ENCODE data around the gene ALG2.
"Not testable (repeated sequence)": the region's sequence is repeated elsewhere in the genome, so short reads cannot be mapped to it uniquely, and the experiment has no call there.

The ALG2 gene

DNA sequence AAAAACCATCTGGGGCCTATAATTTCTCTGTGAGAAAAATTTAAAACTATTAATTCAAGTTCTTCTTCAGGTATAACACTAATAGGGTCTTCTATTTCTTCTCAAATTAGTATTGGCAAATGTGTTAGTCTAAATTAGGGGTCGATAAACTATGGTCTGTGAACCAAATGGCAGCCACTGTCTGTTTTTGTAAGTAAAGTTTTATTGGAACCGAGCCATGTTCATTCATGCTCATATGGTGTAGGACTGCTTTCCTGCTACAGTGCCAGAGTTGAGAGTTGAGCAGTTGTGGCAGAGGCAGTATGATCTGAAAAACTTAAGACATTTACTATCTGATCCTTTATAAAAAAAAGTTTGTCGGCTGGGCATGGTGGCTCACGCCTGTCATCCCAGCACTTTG lies 29.4 kb upstream of the ALG2 start:
- no peaks in the 10 kb centered on the region for H3K27me3 Mint-ChIP-seq (ENCODE audit: low read depth)
- no peak overlapping the region for H3K4me3 Mint-ChIP-seq
- peaks cover 2% of the 10 kb centered on the region for H3K36me3 Mint-ChIP-seq (ENCODE audit: low read depth)
- no peak overlapping the region for H3K27ac Mint-ChIP-seq
- peaks cover 4% of the 10 kb centered on the region for H3K9me3 Mint-ChIP-seq
- peaks cover 27% of the 10 kb centered on the region for H3K4me1 Mint-ChIP-seq (ENCODE audit: low read depth)

DNA sequence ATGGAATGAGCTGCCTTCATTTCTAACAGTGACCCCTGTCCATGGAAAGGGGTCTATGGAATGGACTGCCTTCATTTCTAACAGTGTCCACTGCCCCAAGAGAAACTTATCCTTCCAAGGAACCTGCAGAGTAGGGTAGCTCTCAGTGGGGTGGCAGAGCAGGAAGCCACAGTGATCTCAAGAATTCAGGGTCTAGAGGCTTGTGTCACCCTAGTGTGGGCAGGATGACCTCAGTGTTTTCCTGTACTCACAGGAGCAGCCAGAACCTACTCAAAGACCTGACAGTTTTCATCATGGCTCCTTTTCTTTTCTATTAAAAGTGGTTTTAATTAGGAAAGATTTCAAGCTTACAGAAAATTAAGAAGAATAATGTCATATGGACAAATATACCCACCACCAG lies 27.9 kb upstream of the ALG2 start:
- H3K36me3 Mint-ChIP-seq (ENCODE audit: low read depth), result peaks cover 2% of the 10 kb centered on the region
- H3K4me3 Mint-ChIP-seq, result no peak overlapping the region
- H3K27me3 Mint-ChIP-seq (ENCODE audit: low read depth), result no peaks in the 10 kb centered on the region
- H3K4me1 Mint-ChIP-seq (ENCODE audit: low read depth), result peaks cover 26% of the 10 kb centered on the region
- H3K27ac Mint-ChIP-seq, result peak overlapping the region; percentile 43
- peaks cover 4% of the 10 kb centered on the region for H3K9me3 Mint-ChIP-seq

DNA sequence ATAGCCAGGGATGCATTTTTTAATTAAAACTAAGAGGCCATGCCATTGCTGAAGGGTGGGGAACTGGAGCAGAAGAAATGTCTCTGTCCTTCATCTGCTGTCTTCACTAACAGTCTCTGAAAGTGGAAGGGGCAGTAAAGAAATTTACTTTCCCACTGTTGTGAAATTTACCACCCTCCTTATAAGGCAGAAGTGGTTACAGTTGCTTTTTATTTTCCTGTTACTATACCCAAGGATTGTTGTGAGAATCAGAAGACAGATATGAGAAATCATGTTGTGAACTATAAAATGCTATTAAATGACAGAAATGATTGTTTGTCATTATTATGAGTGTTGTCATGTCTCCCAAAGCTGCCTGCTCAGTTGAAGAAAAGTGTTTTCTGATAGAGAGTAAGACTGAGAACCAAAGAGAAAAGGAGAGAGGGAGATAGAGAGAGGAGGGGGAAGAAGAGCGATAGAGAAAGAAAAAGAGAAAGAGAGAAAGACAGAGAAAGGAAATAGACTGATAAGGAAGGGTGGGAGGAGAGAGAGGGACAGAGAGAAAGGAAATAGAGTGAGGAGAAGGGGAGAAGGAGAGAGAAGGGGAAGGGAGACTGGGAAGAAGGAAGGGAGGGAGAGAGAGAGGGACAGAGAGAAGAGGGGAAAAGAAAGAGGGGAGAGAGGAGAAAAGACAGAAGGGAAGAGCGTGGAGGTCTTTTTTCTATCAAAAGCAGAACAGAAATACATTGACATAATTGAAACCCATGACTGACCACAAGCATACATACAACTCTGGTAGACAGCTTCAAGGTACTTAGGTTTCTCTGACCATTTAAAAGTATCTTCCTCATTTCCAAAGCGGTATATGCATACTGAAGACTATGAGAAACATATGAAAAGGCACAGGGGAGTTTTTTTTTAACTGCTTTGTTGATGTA lies 22.9 kb upstream of the ALG2 start:
- H3K9me3 Mint-ChIP-seq, result peaks cover 4% of the 10 kb centered on the region
- no peak overlapping the region for H3K4me3 Mint-ChIP-seq
- H3K27me3 Mint-ChIP-seq (ENCODE audit: low read depth), result no peaks in the 10 kb centered on the region
- peak overlapping the region; percentile 0 for H3K27ac Mint-ChIP-seq
- peaks cover 11% of the 10 kb centered on the region for H3K4me1 Mint-ChIP-seq (ENCODE audit: low read depth)
- H3K36me3 Mint-ChIP-seq (ENCODE audit: low read depth), result peaks cover 19% of the 10 kb centered on the region

DNA sequence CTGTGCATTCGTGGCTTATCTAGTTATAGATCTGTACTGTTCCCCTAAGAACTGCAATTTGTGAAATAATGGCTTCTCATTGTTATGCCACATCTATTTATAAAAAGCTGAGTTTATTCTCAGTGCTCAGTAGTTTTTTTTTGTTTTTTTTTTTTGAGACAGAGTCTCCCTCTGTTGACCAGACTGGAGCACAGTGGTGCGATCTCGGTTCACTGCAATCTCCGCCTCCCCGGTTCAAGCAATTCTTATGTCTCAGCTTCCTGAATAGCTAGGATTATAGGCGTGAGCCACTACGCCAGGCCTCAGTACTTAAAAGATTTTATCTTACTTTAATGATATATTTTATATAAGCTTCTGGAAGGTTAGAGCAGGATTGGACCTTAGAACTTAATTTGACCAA lies 19.4 kb upstream of the ALG2 start:
- no peaks in the 10 kb centered on the region for H3K27me3 Mint-ChIP-seq (ENCODE audit: low read depth)
- H3K36me3 Mint-ChIP-seq (ENCODE audit: low read depth), result peaks cover 32% of the 10 kb centered on the region
- H3K4me1 Mint-ChIP-seq (ENCODE audit: low read depth), result peaks cover 19% of the 10 kb centered on the region
- H3K27ac Mint-ChIP-seq, result no peak overlapping the region
- no peak overlapping the region for H3K4me3 Mint-ChIP-seq
- H3K9me3 Mint-ChIP-seq, result no peaks in the 10 kb centered on the region

DNA sequence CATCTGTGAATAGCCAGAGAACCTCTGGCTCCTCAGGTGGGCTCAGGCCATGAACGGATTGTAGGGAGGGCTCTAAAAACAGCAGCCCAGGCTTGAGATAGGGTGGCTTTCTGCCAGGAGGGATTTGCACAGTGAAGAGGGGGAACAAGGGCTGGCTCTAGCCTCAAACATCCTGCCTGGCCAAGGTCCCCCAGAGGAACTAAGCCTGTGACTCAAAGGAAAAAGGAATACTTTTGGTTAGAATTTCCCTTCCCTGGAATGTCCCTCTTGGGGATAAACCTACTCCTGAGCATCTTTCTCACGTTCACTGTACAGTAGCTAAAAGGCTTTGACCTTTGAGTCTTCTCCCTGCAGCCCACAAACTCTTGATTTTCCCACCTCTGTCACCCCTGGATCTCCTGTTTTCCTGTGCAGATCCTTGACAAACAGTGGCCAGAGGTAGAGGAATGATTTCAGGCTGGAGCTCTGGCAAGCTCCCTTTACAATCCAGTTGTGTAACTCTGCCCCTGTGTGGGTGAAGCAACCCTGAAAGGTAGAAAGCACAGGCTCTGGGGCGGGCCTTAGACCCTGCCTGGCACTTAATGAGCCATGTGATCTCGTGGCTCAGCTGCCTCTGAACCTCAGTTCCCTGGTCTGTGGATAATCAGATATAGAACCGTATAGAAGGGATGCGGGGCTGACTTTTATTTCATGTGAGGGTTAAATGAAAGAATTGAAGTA lies 17.8 kb upstream of the ALG2 start:
- peaks cover 33% of the 10 kb centered on the region for H3K36me3 Mint-ChIP-seq (ENCODE audit: low read depth)
- H3K27me3 Mint-ChIP-seq (ENCODE audit: low read depth), result no peaks in the 10 kb centered on the region
- peaks cover 26% of the 10 kb centered on the region for H3K4me1 Mint-ChIP-seq (ENCODE audit: low read depth)
- H3K9me3 Mint-ChIP-seq, result no peaks in the 10 kb centered on the region
- H3K27ac Mint-ChIP-seq, result no peak overlapping the region
- no peak overlapping the region for H3K4me3 Mint-ChIP-seq

DNA sequence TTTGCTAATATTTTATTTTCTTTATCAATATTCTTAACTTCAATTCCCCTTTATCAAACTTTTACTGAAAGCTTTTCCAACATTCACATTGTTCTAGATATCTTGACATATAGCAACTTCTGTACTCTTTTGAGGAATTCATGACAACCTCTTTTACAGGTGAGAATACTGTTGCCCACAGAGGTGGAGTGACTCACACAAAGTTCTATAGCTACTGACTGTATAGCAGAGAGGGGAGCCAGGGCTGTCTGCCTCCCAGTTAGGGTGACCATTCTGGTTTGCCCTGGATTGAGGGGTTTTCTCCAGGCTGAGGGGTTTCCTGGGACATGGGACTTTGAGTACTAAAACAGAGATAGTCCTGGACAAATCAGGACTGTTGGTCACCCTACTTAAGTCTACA lies 16.6 kb upstream of the ALG2 start:
- H3K4me3 Mint-ChIP-seq, result no peak overlapping the region
- peaks cover 27% of the 10 kb centered on the region for H3K4me1 Mint-ChIP-seq (ENCODE audit: low read depth)
- H3K27me3 Mint-ChIP-seq (ENCODE audit: low read depth), result no peaks in the 10 kb centered on the region
- no peaks in the 10 kb centered on the region for H3K9me3 Mint-ChIP-seq
- H3K27ac Mint-ChIP-seq, result no peak overlapping the region
- peaks cover 33% of the 10 kb centered on the region for H3K36me3 Mint-ChIP-seq (ENCODE audit: low read depth)

DNA sequence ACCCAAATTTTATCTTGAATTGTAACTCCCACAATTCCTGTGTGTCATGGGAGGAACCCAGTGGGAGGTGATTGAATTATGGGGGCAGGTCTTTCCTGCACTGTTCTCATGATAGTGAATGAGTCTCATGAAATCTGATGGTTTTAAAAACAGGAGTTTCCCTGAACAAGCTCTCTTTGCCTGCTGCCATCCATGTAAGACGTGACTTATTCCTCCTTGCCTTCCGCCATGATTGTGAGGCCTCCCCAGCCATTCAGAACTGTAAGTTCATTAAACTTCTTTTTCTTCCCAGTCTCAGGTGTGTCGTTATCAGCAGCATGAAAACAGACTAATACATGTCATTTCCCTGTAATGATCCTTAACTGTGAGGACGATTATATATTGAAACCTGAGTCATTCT lies 16.1 kb upstream of the ALG2 start:
- not testable (repeated sequence) for H3K4me3 Mint-ChIP-seq; H3K9me3 Mint-ChIP-seq; H3K27ac Mint-ChIP-seq; H3K27me3 Mint-ChIP-seq (ENCODE audit: low read depth)
- peaks cover 32% of the 10 kb centered on the region for H3K36me3 Mint-ChIP-seq (ENCODE audit: low read depth)
- peaks cover 27% of the 10 kb centered on the region for H3K4me1 Mint-ChIP-seq (ENCODE audit: low read depth)

DNA sequence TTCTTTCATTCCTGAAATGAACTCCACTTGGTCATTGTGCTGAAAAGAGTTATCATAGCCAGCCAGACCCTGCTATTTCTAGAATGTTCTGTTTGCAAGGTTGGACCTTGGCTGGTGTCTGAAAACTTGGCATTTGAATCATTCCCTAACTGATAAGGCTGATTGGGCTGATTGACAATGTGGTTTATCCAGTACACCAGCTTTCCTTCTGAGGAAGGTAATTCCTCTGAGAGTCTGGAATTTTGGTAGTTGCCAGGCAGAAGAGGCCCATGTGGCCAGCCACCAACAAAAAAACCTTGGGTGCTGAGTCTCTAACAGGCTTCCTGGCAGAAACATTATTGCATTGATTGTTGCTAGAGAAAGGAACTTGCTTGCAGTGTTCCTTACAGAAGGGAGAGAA lies 15.6 kb upstream of the ALG2 start:
- H3K4me1 Mint-ChIP-seq (ENCODE audit: low read depth), result peaks cover 27% of the 10 kb centered on the region
- no peak overlapping the region for H3K27ac Mint-ChIP-seq

DNA sequence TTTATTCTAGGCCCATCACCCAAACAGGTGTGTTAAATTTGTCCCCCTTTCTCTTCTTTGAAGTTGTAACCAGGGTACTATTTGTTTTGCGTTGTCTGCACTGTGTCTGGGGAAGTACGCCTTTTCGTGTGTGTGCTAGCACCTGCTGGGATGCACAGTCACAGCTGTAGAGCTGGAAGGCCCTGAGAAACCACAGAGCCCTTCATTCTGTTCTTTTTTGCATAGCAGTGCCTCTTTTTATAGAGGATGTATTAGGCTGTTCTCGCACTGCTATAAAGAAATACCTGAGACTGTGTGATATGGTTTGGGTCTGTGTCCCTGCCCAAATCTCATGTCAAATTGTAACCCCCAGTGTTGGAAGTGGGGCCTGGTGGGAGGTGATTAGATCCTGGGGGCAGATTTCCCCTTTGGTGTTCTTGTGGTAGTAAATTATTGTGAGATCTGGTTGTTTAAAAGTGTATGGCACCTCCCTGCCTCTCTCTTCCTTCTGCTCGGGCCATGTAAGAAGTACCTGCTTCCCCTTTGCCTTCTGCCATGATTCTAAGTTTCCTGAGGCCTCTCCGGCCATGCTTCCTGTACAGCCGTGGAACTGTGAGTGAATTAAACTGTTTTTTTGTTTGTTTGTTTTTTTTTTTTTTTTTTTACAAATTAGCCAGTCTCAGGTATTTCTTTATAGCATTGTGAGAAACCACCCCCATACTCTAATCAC lies 14.3 kb upstream of the ALG2 start:
- Mint-ChIP-seq H3K27ac (peak overlapping the region; percentile 84), H3K4me1 (ENCODE audit: low read depth) (peaks cover 31% of the 10 kb centered on the region), H3K36me3 (ENCODE audit: low read depth) (peaks cover 38% of the 10 kb centered on the region), H3K4me3 (peak overlapping the region; percentile 31), H3K9me3 (no peaks in the 10 kb centered on the region), H3K27me3 (ENCODE audit: low read depth) (no peaks in the 10 kb centered on the region)

More for the DNA sequence above, 15.6 kb upstream of the ALG2 start:
- no peak overlapping the region for H3K4me3 Mint-ChIP-seq
- H3K27me3 Mint-ChIP-seq (ENCODE audit: low read depth), result no peaks in the 10 kb centered on the region
- H3K9me3 Mint-ChIP-seq, result no peaks in the 10 kb centered on the region
- H3K36me3 Mint-ChIP-seq (ENCODE audit: low read depth), result peaks cover 30% of the 10 kb centered on the region

DNA sequence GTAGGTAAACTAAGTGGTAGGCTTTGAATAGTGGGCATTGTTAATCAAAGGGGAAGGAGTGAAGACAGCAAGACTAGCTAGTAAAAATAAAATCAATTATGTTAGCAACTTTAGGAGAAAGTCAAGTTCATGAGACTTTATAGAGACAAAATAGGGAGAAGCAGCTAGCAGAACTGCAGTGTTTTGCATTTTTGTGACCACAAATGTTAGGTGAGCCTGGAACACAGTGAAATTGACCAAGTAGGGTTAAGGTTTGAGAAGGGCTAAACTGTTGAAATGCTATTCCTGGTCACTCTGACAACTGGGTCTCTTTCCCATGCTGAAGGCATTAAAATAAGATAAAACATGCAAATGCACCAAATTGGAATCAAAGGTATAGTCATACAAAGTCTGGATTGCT lies 13.3 kb upstream of the ALG2 start:
- no peak overlapping the region for H3K27ac Mint-ChIP-seq
- no peaks in the 10 kb centered on the region for H3K27me3 Mint-ChIP-seq (ENCODE audit: low read depth)
- H3K4me3 Mint-ChIP-seq, result no peak overlapping the region
- peaks cover 29% of the 10 kb centered on the region for H3K4me1 Mint-ChIP-seq (ENCODE audit: low read depth)
- H3K9me3 Mint-ChIP-seq, result no peaks in the 10 kb centered on the region
- peaks cover 44% of the 10 kb centered on the region for H3K36me3 Mint-ChIP-seq (ENCODE audit: low read depth)

DNA sequence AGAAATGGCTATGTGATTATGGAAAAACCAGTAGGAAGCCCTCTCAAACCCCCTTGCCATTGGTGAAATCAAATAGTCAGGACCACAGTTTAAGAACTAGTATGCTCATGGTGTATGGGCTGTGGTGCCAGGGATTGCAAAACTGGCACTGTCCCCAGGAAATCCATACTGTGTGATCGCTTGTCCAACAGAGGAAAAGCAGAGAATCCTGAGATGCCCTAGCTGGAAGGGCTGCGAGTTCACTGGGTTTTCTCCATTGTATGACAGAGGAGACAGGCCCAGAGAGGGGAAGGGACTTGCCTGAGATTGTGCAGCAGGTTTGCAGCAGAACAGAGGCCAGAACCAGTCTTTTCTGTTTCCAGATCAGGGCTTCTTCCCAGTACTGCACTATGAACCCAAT lies 12.9 kb upstream of the ALG2 start:
- Mint-ChIP-seq H3K4me3 (no peak overlapping the region), H3K9me3 (no peaks in the 10 kb centered on the region), H3K27me3 (ENCODE audit: low read depth) (no peaks in the 10 kb centered on the region), H3K36me3 (ENCODE audit: low read depth) (peaks cover 42% of the 10 kb centered on the region), H3K27ac (no peak overlapping the region), H3K4me1 (ENCODE audit: low read depth) (peaks cover 29% of the 10 kb centered on the region)

DNA sequence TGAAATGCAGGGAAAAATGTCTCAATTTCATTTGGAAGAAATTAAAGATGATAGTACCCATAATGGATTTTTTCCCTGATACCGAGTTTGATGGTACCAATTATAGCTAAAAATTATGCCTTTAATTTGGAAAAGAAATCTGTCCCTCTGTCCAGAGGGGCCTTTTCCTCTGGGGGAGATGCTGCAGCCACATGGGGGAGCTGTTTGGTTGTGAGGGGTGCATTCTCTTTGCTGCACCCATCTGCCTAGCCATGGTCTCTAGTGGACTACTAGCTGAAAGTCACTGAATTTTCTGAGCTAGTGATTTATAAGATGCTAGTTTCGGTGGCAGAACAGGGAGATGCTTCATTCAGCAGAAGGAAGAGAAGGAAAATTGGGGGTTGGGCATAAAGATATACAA lies 10.0 kb upstream of the ALG2 start:
- Mint-ChIP-seq H3K9me3 (no peaks in the 10 kb centered on the region), H3K36me3 (ENCODE audit: low read depth) (peaks cover 44% of the 10 kb centered on the region), H3K27me3 (ENCODE audit: low read depth) (no peaks in the 10 kb centered on the region), H3K4me1 (ENCODE audit: low read depth) (peaks cover 24% of the 10 kb centered on the region), H3K4me3 (no peak overlapping the region), H3K27ac (no peak overlapping the region)

DNA sequence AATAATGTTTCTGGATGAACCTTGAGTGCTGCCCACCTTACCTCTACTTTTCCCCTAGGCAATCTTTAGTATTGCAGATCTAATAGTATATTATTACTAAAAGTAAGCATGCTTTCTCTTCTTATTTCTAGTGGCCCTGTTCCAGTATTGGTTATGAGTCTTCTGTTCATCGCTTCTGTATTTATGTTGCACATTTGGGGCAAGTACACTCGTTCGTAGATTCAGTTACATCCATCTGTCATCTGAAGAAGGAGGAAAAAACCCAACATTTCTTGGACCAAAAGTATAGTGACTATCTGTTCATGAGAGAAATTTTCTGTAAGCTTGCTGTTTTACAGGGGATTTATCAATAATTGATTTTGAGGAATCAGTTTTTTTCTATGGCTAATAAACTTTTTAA lies 8.5 kb upstream of the ALG2 start:
- H3K27me3 Mint-ChIP-seq (ENCODE audit: low read depth), result no peaks in the 10 kb centered on the region
- no peaks in the 10 kb centered on the region for H3K9me3 Mint-ChIP-seq
- no peak overlapping the region for H3K27ac Mint-ChIP-seq
- peaks cover 47% of the 10 kb centered on the region for H3K36me3 Mint-ChIP-seq (ENCODE audit: low read depth)
- peaks cover 14% of the 10 kb centered on the region for H3K4me1 Mint-ChIP-seq (ENCODE audit: low read depth)
- H3K4me3 Mint-ChIP-seq, result no peak overlapping the region

DNA sequence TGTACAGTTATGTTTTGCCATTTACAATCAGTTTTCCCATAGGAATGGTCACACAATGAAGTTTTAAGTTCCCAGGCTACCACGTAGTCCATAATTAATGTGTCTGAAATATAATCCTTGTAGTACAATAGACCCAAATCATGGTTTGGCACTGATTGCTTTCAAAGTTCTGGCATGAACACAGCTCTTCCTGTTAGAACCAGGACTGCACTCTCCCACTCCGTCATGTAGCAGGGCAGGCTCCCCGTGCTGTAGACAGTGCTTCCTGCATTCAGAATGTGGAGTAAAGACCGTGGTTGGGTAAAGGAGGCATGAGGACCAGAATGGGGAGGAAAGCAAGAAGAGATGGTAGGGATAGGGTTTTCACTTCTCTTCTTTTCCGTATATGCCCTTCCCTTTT lies 4.3 kb upstream of the ALG2 start:
- no peak overlapping the region for H3K4me3 Mint-ChIP-seq
- H3K27me3 Mint-ChIP-seq (ENCODE audit: low read depth), result no peaks in the 10 kb centered on the region
- no peak overlapping the region for H3K27ac Mint-ChIP-seq
- H3K9me3 Mint-ChIP-seq, result no peaks in the 10 kb centered on the region
- H3K36me3 Mint-ChIP-seq (ENCODE audit: low read depth), result peaks cover 48% of the 10 kb centered on the region
- H3K4me1 Mint-ChIP-seq (ENCODE audit: low read depth), result peaks cover 24% of the 10 kb centered on the region

Measured in T-helper 1 cell treated with Interleukin-12 subunit alpha and Interleukin-12 subunit beta and Interleukin-4 antibody, amounts not matched to agents 30 μg/mL and 1 μg/mL, for 36 hours (primary cell).